ENCODE results near the gene ZC4H2.
"Not testable (repeated sequence)": the region's sequence is repeated elsewhere in the genome, so short reads cannot be mapped to it uniquely, and the experiment has no call there.

The ZC4H2 gene

GRCh38 chrX:65009459-65009858, 33.2 kb upstream of the ZC4H2 start:
- TF ChIP-seq EZH2 (IDR thresholded peaks at IDR 0.05; ENCODE audit: borderline replicate concordance, low read depth, low read length, severe bottlenecking) = no peak
- no peak for TF ChIP-seq CTCF (IDR thresholded peaks at IDR 0.05; ENCODE audit: borderline replicate concordance, extremely low read depth, low read length, poor library complexity, severe bottlenecking)
- H3K79me2 ChIP-seq (ENCODE audit: insufficient read depth, low read length) = no peaks in the 10 kb centered on the region
- no peak overlapping the region for H3K4me2 ChIP-seq (ENCODE audit: insufficient read depth, low read length)
- H3K4me3 ChIP-seq (ENCODE audit: low read depth in 1 of 2, low read length in 2 of 2) = no peak overlapping the region
- DNase-seq (no peak), ATAC-seq (ENCODE audit: insufficient read depth, low read depth) (no peak)
- no peaks in the 10 kb centered on the region for H4K20me1 ChIP-seq (ENCODE audit: insufficient read depth, low read length)
- H3K27me3 ChIP-seq (ENCODE audit: insufficient read depth, low read length, poor library complexity) = no peaks in the 10 kb centered on the region
- no peak overlapping the region for H3K27ac ChIP-seq (ENCODE audit: low read length)
- no peaks in the 10 kb centered on the region for H3K4me1 ChIP-seq (ENCODE audit: insufficient read depth, low read length)
- no peaks in the 10 kb centered on the region for H3K9me3 ChIP-seq (ENCODE audit: insufficient read depth, low read length, severe bottlenecking)
- H3K36me3 ChIP-seq (ENCODE audit: insufficient read depth, low read length) = no peaks in the 10 kb centered on the region
- no peak overlapping the region for H3K9ac ChIP-seq (ENCODE audit: low read depth, low read length)
- H2AFZ ChIP-seq (ENCODE audit: low read depth, low read length) = no peak overlapping the region

- H4K20me1 ChIP-seq (ENCODE audit: insufficient read depth, low read length); H3K27ac ChIP-seq (ENCODE audit: low read length): not testable (repeated sequence)
These were observed 26.0 kb upstream of the ZC4H2 start for GRCh38 chrX:65002208-65002607.

GRCh38 chrX:64996805-64997204, 20.6 kb upstream of the ZC4H2 start:
- Histone ChIP-seq H4K20me1 (ENCODE audit: insufficient read depth, low read length) (no peaks in the 10 kb centered on the region), H3K4me2 (ENCODE audit: insufficient read depth, low read length) (no peak overlapping the region), H3K9ac (ENCODE audit: low read depth, low read length) (no peak overlapping the region), H3K27ac (ENCODE audit: low read length) (no peak overlapping the region), H3K9me3 (ENCODE audit: insufficient read depth, low read length, severe bottlenecking) (peaks cover 3% of the 10 kb centered on the region), H2AFZ (ENCODE audit: low read depth, low read length) (no peak overlapping the region), H3K36me3 (ENCODE audit: insufficient read depth, low read length) (no peaks in the 10 kb centered on the region), H3K4me1 (ENCODE audit: insufficient read depth, low read length) (no peaks in the 10 kb centered on the region), H3K27me3 (ENCODE audit: insufficient read depth, low read length, poor library complexity) (no peaks in the 10 kb centered on the region), H3K4me3 (ENCODE audit: low read depth in 1 of 2, low read length in 2 of 2) (no peak overlapping the region), H3K79me2 (ENCODE audit: insufficient read depth, low read length) (no peaks in the 10 kb centered on the region)
- TF ChIP-seq EZH2 (IDR thresholded peaks at IDR 0.05; ENCODE audit: borderline replicate concordance, low read depth, low read length, severe bottlenecking) = no peak
- TF ChIP-seq CTCF (IDR thresholded peaks at IDR 0.05; ENCODE audit: borderline replicate concordance, extremely low read depth, low read length, poor library complexity, severe bottlenecking) = no peak
- ATAC-seq (ENCODE audit: insufficient read depth, low read depth) (no peak), DNase-seq (no peak)

More at GRCh38 chrX:65002208-65002607, 26.0 kb upstream of the ZC4H2 start:
- H3K27me3 ChIP-seq (ENCODE audit: insufficient read depth, low read length, poor library complexity); H3K4me1 ChIP-seq (ENCODE audit: insufficient read depth, low read length); DNase-seq; ATAC-seq (ENCODE audit: insufficient read depth, low read depth); H3K9ac ChIP-seq (ENCODE audit: low read depth, low read length); H3K4me2 ChIP-seq (ENCODE audit: insufficient read depth, low read length); H3K79me2 ChIP-seq (ENCODE audit: insufficient read depth, low read length); H3K36me3 ChIP-seq (ENCODE audit: insufficient read depth, low read length); H3K9me3 ChIP-seq (ENCODE audit: insufficient read depth, low read length, severe bottlenecking); H3K4me3 ChIP-seq (ENCODE audit: low read depth in 1 of 2, low read length in 2 of 2); H2AFZ ChIP-seq (ENCODE audit: low read depth, low read length): not testable (repeated sequence)

- Histone ChIP-seq H3K9ac (ENCODE audit: low read depth, low read length) (no peak overlapping the region), H4K20me1 (ENCODE audit: insufficient read depth, low read length) (no peaks in the 10 kb centered on the region), H3K27ac (ENCODE audit: low read length) (no peak overlapping the region), H2AFZ (ENCODE audit: low read depth, low read length) (no peak overlapping the region), H3K4me2 (ENCODE audit: insufficient read depth, low read length) (no peak overlapping the region), H3K79me2 (ENCODE audit: insufficient read depth, low read length) (no peaks in the 10 kb centered on the region), H3K4me1 (ENCODE audit: insufficient read depth, low read length) (no peaks in the 10 kb centered on the region), H3K4me3 (ENCODE audit: low read depth in 1 of 2, low read length in 2 of 2) (no peak overlapping the region), H3K9me3 (ENCODE audit: insufficient read depth, low read length, severe bottlenecking) (peaks cover 3% of the 10 kb centered on the region), H3K27me3 (ENCODE audit: insufficient read depth, low read length, poor library complexity) (no peaks in the 10 kb centered on the region), H3K36me3 (ENCODE audit: insufficient read depth, low read length) (no peaks in the 10 kb centered on the region)
- DNase-seq (no peak), ATAC-seq (ENCODE audit: insufficient read depth, low read depth) (no peak)
- TF ChIP-seq CTCF (IDR thresholded peaks at IDR 0.05; ENCODE audit: borderline replicate concordance, extremely low read depth, low read length, poor library complexity, severe bottlenecking) (no peak), EZH2 (IDR thresholded peaks at IDR 0.05; ENCODE audit: borderline replicate concordance, low read depth, low read length, severe bottlenecking) (no peak)
These were observed 18.0 kb upstream of the ZC4H2 start for GRCh38 chrX:64994131-64994798.

Data from DND-41 (cell line).